GM10248 (cell line): ENCODE measurements around the gene ZFR2.

Experiments used
- CTCF ChIA-PET: fragments of 300-600 bp; sonication (Branson Sonifier 250); formaldehyde crosslinking; extraction: SDS; loops from one replicate; lab custom pipeline; 2021; ENCODE audit warnings: antibody characterized with exemption; lab: Yijun Ruan, JAX
- POLR2A ChIA-PET: fragments of 350-650 bp; sonication (Branson Sonifier 250); formaldehyde crosslinking; extraction: SDS; loops from one replicate; lab custom pipeline; 2020; ENCODE audit warnings: antibody characterized with exemption; lab: Yijun Ruan, JAX
- DNase-seq: peaks from one replicate; pipeline ENCODE4 v3.0.0; 2012; ENCODE audit errors: extremely low spot score
- TF ChIP-seq, protein P1 (sequence below): IDR thresholded peaks from 2 replicates; pipeline ENCODE4 v1.5.1; 2012; ENCODE audit warnings: mild to moderate bottlenecking, low read depth; ENCODE audit errors: extremely low read depth, missing control alignments, control extremely low read depth

ZFR2 gene

DNA sequence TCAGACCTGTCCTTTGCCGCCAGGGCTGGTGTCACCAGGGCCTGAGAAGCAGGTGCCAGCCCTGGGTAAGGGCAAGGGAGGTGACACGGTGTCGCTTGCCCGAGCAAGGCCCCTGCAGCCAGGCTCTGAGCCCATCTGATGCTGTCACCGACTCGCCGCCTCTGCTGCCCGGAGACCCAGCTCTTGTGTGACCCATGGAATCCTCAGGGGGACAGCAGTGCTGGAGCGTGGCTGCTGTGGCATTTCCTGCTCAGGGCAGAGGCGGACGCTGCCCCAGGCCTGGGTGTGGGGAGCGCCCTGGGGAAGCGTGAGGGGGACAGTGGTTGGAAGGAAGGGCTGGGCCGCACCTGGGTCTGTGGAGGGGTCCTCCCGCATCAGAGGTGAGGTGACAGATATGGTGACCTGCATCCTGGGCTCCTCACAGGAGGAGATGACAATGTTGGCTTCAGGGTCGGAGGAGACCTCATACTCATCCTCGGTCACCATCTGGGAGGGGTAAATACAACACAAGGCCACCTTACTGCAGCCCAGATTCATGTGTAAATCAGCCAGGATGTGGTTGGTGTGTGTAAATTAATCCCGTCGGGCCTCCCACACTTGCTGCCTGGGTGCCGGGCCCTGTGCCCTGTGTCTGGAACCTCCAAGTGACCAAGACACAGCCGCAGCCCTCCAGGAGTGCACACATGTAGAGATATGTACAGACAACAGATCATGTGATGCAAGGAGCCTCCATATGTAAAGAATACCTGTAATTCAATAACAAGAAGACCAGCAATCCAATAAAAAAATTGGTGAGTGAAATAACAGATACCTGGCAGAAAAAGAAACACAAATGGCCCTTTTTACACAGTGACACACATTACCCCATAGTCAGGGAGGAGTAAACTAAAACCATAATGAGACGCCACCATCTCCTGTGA lies 55.1 kb downstream of the ZFR2 start:
- DNase-seq: no peak
- ChIA-PET POLR2A (no interaction called here), CTCF (interaction anchor here (2.5 kb wide), 1 partner anchor 8 kb away, joined by 23 read pairs; no protein-coding TSS in a partner anchor)
- TF ChIP-seq, protein P1, sequence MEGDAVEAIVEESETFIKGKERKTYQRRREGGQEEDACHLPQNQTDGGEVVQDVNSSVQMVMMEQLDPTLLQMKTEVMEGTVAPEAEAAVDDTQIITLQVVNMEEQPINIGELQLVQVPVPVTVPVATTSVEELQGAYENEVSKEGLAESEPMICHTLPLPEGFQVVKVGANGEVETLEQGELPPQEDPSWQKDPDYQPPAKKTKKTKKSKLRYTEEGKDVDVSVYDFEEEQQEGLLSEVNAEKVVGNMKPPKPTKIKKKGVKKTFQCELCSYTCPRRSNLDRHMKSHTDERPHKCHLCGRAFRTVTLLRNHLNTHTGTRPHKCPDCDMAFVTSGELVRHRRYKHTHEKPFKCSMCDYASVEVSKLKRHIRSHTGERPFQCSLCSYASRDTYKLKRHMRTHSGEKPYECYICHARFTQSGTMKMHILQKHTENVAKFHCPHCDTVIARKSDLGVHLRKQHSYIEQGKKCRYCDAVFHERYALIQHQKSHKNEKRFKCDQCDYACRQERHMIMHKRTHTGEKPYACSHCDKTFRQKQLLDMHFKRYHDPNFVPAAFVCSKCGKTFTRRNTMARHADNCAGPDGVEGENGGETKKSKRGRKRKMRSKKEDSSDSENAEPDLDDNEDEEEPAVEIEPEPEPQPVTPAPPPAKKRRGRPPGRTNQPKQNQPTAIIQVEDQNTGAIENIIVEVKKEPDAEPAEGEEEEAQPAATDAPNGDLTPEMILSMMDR: no peak

DNA sequence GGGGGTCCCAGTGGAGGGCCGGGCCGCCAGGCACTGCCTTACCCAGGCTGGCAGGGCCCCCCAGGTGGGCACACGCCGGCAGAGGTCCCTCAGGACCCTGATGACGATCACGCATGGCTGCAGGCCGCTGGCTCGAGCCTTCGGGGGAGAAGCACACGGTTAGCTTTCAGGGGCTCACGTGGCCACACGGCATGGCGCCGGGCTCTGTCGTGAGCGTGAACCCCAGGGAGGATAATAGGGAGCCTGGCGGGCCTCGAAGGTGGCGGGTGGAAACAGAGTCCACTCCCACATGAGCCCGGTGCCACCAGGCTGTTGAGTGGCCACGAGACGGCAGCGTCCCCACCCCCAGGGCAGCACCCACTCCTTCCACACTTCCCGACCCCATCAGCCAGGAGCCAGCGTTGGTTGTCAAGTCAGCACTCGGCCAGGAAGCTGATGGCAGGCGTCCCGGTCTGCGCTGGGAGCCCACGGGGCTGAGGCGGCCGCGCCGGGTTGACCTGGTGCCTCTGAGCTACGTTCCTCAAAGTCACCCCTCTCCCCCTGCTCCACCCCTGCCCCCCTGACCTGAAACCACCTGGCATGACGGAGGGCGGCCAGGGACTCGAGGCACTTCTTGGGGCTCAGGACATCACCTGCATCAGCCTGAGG lies 58.0 kb downstream of the ZFR2 start:
- CTCF ChIA-PET: no interaction called here
- POLR2A ChIA-PET: no interaction called here
- TF ChIP-seq, protein P1: no peak
- DNase-seq: no peak

DNA sequence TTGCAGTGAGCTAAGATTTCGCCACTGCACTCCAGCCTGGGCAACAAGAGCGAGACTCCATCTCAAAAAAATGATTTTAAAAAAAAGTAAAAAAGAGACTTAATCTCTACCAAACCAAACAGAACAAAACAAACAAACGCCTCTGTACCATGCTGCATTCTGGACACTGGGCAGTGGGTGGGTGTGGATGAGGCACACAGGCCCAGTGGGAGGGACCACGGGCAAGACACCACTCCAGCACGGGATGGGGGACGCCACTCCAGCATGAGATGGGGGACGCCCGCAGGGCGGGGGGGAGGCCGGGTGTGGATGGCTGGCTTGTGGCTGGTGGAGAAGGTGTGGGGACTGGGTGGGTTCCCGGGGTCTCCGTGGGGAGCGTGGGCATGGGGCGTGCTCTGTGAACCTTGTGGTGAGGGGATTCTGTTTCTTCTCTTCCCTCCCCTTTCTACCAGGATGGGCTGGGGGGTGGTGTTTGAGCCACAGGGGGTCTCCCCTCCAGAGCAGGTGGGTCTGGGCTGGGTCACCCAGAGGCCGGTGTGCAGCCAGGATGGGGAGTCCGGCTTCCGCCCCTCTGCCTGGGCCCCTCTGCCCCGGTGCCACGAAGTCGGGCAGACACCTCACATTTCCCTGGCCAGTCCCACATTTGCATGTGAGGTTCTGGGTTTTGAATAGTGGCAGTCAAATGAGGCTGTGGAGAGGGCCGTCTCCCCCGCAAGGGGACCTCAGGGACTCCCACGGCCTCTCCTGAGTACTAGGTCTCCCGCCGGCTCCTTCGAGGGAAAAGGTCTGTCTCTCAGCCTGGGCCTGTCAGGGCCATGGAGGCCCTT lies 58.7 kb downstream of the ZFR2 start:
- CTCF ChIA-PET: no interaction called here
- TF ChIP-seq, protein P1: no peak
- POLR2A ChIA-PET: no interaction called here
- DNase-seq: peak; percentile 65

DNA sequence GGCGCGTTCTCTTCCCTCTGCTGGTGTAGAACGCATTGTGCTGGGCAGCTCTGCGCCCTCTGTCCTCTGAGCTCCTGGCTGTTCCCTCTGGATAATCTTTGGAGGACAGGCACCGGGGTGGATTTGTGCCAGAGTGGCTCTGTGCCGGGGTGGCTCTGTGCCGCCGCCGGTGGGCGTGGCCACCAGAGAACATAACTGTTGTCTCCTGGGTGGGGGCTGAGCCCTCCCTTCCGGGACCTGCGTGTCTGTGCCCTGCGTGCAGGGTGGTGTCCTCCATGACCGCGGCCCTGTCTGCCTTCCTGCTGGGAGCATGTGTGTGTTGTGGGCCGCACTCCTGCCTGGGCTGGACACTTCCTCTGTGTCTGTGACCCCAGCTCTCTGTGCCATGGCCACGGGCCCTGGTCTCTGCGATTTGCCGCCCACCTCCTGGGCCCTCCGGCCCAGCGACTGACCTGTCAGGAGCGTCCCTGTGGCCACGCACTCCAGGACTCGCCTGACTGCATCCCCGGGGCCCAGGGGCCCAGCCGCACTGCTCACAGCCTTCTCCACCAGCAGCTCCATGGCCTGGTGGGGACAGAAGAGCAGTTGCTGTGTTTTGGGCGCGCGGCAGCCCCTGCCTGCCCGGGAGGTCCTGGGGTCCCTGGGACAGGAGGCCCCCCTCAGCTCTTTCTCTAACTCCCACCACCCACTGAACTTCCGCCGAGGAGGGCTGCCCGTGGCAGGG lies 60.3 kb downstream of the ZFR2 start:
- TF ChIP-seq, protein P1: no peak
- CTCF ChIA-PET: no interaction called here
- no peak for DNase-seq
- POLR2A ChIA-PET: no interaction called here

DNA sequence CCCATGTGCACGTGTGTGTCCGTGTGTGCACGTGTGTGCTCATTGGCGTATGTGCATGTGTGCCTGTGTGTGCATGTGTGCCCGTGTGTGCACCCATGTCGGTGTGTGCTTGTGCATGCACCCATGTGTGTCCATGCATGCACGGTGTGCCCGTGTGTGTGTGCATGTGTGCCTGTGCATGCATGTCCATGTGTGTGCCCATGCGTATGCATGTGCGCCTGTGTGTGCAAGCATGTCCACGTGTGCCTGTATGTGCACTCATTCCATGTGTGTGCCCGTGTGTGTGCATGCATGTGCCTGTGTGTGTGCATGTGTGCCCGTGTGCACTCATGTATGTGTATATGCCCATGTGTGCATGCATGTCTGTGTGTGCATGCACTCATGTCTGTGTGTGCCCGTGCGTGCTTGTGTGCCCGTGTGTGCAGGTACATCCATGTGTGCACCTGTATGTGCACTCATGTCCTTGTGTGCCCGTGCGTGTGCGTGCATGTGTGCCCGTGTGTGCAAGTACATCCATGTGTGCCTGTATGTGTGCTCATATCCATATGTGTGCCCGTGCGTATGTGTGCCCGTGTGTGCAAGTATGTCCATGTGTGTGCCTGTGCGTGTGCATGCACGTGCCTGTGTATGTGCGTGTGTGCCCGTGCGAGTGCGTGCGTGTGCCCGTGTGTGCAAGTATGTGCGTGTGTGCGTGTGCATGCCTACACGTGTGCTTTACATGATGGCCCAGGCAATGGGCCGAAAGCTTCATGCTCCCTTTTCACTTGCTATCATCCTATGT lies 61.1 kb downstream of the ZFR2 start:
- TF ChIP-seq, protein P1: no peak
- ChIA-PET POLR2A (no interaction called here), CTCF (no interaction called here)
- no peak for DNase-seq
